Astrocyte (in vitro differentiated cells and primary cell): Measurements from ENCODE around the gene KIF19. TPM values are rescaled to one million over a fixed set of nuclear protein-coding genes. Genes with fewer than 3 reads are reported as not detected.

Experiments
- DNase-seq: peaks from one replicate; pipeline ENCODE4 v3.0.0-alpha.2; 2010; ENCODE audit warnings: low read depth
- FAIRE-seq: peaks from 2 replicates; lab custom pipeline; 2011; peaks lifted over from hg19 to GRCh38; lab: Jason Lieb, UNC
- H2AFZ ChIP-seq: 2 replicates; pipeline ENCODE4 v1.6.0; 2012; ENCODE audit warnings: low read depth, low read length, inconsistent platforms
- H3K27ac ChIP-seq: 2 replicates; pipeline ENCODE4 v1.5.1; 2011; ENCODE audit warnings: low read depth, low read length, inconsistent platforms
- H3K27me3 ChIP-seq: 2 replicates; pipeline ENCODE4 v1.6.0; 2011; ENCODE audit warnings: low read length, inconsistent platforms; ENCODE audit not compliant: insufficient read depth
- H3K36me3 ChIP-seq: 2 replicates; pipeline ENCODE4 v1.5.1; 2011; ENCODE audit warnings: low read length, inconsistent platforms; ENCODE audit not compliant: insufficient read depth
- H3K4me1 ChIP-seq: 2 replicates; pipeline ENCODE4 v1.5.1; 2011; ENCODE audit warnings: low read length, inconsistent platforms; ENCODE audit not compliant: insufficient read depth
- H3K4me2 ChIP-seq: 2 replicates; pipeline ENCODE4 v1.6.0; 2012; ENCODE audit warnings: low read length, inconsistent platforms
- H3K4me3 ChIP-seq: 2 replicates; pipeline ENCODE4 v1.5.1; 2011; ENCODE audit warnings: low read depth, mild to moderate bottlenecking, low read length, inconsistent platforms; ENCODE audit not compliant: insufficient read depth
- H3K79me2 ChIP-seq: 2 replicates; pipeline ENCODE4 v1.6.0; 2012; ENCODE audit warnings: mild to moderate bottlenecking, low read length, inconsistent platforms; ENCODE audit not compliant: insufficient read depth
- H3K9ac ChIP-seq: 2 replicates; pipeline ENCODE4 v1.6.0; 2012; ENCODE audit warnings: mild to moderate bottlenecking, low read length, inconsistent platforms
- H3K9me3 ChIP-seq: 2 replicates; pipeline ENCODE4 v1.5.1; 2012; ENCODE audit warnings: low read depth, mild to moderate bottlenecking, low read length, inconsistent platforms; ENCODE audit not compliant: insufficient read depth
- H4K20me1 ChIP-seq: 2 replicates; pipeline ENCODE4 v1.6.0; 2012; ENCODE audit warnings: low read length, inconsistent platforms; ENCODE audit not compliant: insufficient read depth
- H3K27ac Mint-ChIP-seq: one replicate; pipeline ENCODE4 v1.8.0; 2021; ENCODE audit warnings: mild to moderate bottlenecking, mixed read lengths; ENCODE audit not compliant: unreplicated experiment
- H3K27me3 Mint-ChIP-seq: one replicate; pipeline ENCODE4 v1.8.0; 2021; ENCODE audit warnings: low read depth, mixed read lengths; ENCODE audit not compliant: unreplicated experiment
- H3K36me3 Mint-ChIP-seq: one replicate; pipeline ENCODE4 v1.8.0; 2021; ENCODE audit warnings: low read depth, mixed read lengths; ENCODE audit not compliant: unreplicated experiment
- H3K4me1 Mint-ChIP-seq: one replicate; pipeline ENCODE4 v1.8.0; 2021; ENCODE audit warnings: low read depth, mixed read lengths; ENCODE audit not compliant: unreplicated experiment
- H3K4me3 Mint-ChIP-seq: one replicate; pipeline ENCODE4 v1.8.0; 2021; ENCODE audit warnings: mild to moderate bottlenecking, moderate library complexity, mixed read lengths; ENCODE audit not compliant: unreplicated experiment
- H3K9me3 Mint-ChIP-seq: one replicate; pipeline ENCODE4 v1.8.0; 2021; ENCODE audit warnings: mild to moderate bottlenecking, mixed read lengths; ENCODE audit not compliant: unreplicated experiment
- CTCF ChIP-seq: IDR thresholded peaks from 2 replicates; pipeline ENCODE4 v1.5.1; 2011; ENCODE audit warnings: low read depth, mild to moderate bottlenecking, inconsistent platforms, low read length, moderate library complexity; ENCODE audit not compliant: insufficient read depth
- EZH2 ChIP-seq: IDR thresholded peaks from 2 replicates; pipeline ENCODE4 v1.6.1; 2012; ENCODE audit warnings: mild to moderate bottlenecking, low read length, inconsistent platforms; ENCODE audit not compliant: insufficient read depth
- total RNA-seq: library from RNA; stranded (reverse); gene quantifications from 2 replicates; pipeline ENCODE4 v1.2.1, GENCODE V29; 2021

Gene KIF19
- total RNA-seq, 1 donor from 2014 or later, result not detected

- H4K20me1 ChIP-seq, result no peaks in the 10 kb centered on the region
- FAIRE-seq (no peak), DNase-seq (no peak)
- H3K27me3 ChIP-seq, result peaks cover 2% of the 10 kb centered on the region
- TF ChIP-seq CTCF, result no peak
- no peak for TF ChIP-seq EZH2
- Mint-ChIP-seq H3K4me3 (no peak overlapping the region), H3K9me3 (no peaks in the 10 kb centered on the region), H3K27me3 (peaks cover 8% of the 10 kb centered on the region), H3K27ac (no peak overlapping the region), H3K36me3 (no peaks in the 10 kb centered on the region), H3K4me1 (peaks cover 5% of the 10 kb centered on the region)
- no peak overlapping the region for H3K4me2 ChIP-seq
- H3K9me3 ChIP-seq, result no peaks in the 10 kb centered on the region
- no peak overlapping the region for H3K27ac ChIP-seq
- no peaks in the 10 kb centered on the region for H3K4me1 ChIP-seq
- H3K36me3 ChIP-seq, result no peaks in the 10 kb centered on the region
- H3K4me3 ChIP-seq, result no peak overlapping the region
- no peak overlapping the region for H3K9ac ChIP-seq
- H3K79me2 ChIP-seq, result no peaks in the 10 kb centered on the region
- H2AFZ ChIP-seq, result no peak overlapping the region
Observed at GRCh38 chr17:74289688-74290087, 36.3 kb upstream of the KIF19 start.

GRCh38 chr17:74290340-74290739 is 35.7 kb upstream of the KIF19 start:
- Mint-ChIP-seq H3K4me3 (no peak overlapping the region), H3K9me3 (no peaks in the 10 kb centered on the region), H3K27ac (no peak overlapping the region), H3K27me3 (peaks cover 2% of the 10 kb centered on the region), H3K36me3 (no peaks in the 10 kb centered on the region), H3K4me1 (peaks cover 5% of the 10 kb centered on the region)
- DNase-seq (no peak), FAIRE-seq (no peak)
- Histone ChIP-seq H3K9ac (no peak overlapping the region), H3K4me2 (no peak overlapping the region), H4K20me1 (no peaks in the 10 kb centered on the region), H3K79me2 (no peaks in the 10 kb centered on the region), H3K27ac (no peak overlapping the region), H3K9me3 (no peaks in the 10 kb centered on the region), H3K36me3 (no peaks in the 10 kb centered on the region), H3K4me3 (no peak overlapping the region), H3K4me1 (no peaks in the 10 kb centered on the region), H2AFZ (no peak overlapping the region), H3K27me3 (peaks cover 2% of the 10 kb centered on the region)
- TF ChIP-seq EZH2 (no peak), CTCF (no peak)

- H3K36me3 Mint-ChIP-seq, result no peaks in the 10 kb centered on the region
- no peak overlapping the region for H3K27ac Mint-ChIP-seq
- H3K4me3 ChIP-seq, result no peak overlapping the region
- no peaks in the 10 kb centered on the region for H4K20me1 ChIP-seq
- H3K4me1 Mint-ChIP-seq, result peaks cover 11% of the 10 kb centered on the region
- no peaks in the 10 kb centered on the region for H3K4me1 ChIP-seq
- no peak for TF ChIP-seq CTCF
- no peak for TF ChIP-seq EZH2
- peaks cover 2% of the 10 kb centered on the region for H3K27me3 ChIP-seq
- DNase-seq (no peak), FAIRE-seq (no peak)
- no peaks in the 10 kb centered on the region for H3K9me3 ChIP-seq
- H3K4me3 Mint-ChIP-seq, result no peak overlapping the region
- H3K9me3 Mint-ChIP-seq, result no peaks in the 10 kb centered on the region
- H3K4me2 ChIP-seq, result no peak overlapping the region
- peaks cover 1% of the 10 kb centered on the region for H3K27me3 Mint-ChIP-seq
- H3K79me2 ChIP-seq, result no peaks in the 10 kb centered on the region
- H2AFZ ChIP-seq, result no peak overlapping the region
- H3K9ac ChIP-seq, result no peak overlapping the region
- H3K27ac ChIP-seq, result no peak overlapping the region
- H3K36me3 ChIP-seq, result no peaks in the 10 kb centered on the region
Observed at GRCh38 chr17:74292495-74292894, 33.5 kb upstream of the KIF19 start.
